SK-N-SH treated with all-trans-retinoic acid at 6 μM for 48 hours (cell line): ENCODE results near the gene FUBP3.

Experiments used
- ARNTL ChIP-seq: fragments of 450-650 bp; formaldehyde crosslinking; IDR thresholded peaks from 2 replicates; pipeline ENCODE4 v1.5.0; 2020; ENCODE audit warnings: low read depth, mild to moderate bottlenecking, moderate library complexity, borderline replicate concordance
- CREB5 ChIP-seq: fragments of 250-450 bp; sonication (Bioruptor Pico); IDR thresholded peaks from 2 replicates; pipeline ENCODE4 v1.5.1; 2020; ENCODE audit warnings: low read depth, mild to moderate bottlenecking, moderate library complexity
- CSDC2 ChIP-seq: fragments of 250-450 bp; sonication (Bioruptor Pico); IDR thresholded peaks from 2 replicates; pipeline ENCODE4 v1.5.0; 2020; ENCODE audit warnings: mild to moderate bottlenecking, moderate library complexity
- GLIS3 ChIP-seq: fragments of 250-450 bp; sonication (Bioruptor Pico); IDR thresholded peaks from 2 replicates; pipeline ENCODE4 v1.5.0; 2020; ENCODE audit warnings: mild to moderate bottlenecking, moderate library complexity
- ISL1 ChIP-seq: fragments of 250-450 bp; sonication (Bioruptor Pico); IDR thresholded peaks from 2 replicates; pipeline ENCODE4 v2.1.2; 2022; ENCODE audit warnings: mild to moderate bottlenecking, moderate library complexity
- PATZ1 ChIP-seq: fragments of 250-450 bp; sonication (Bioruptor Pico); IDR thresholded peaks from 2 replicates; pipeline ENCODE4 v1.8.0; 2020; ENCODE audit warnings: mild to moderate bottlenecking, moderate library complexity, borderline replicate concordance
- POU6F1 ChIP-seq: fragments of 250-450 bp; sonication (Bioruptor Pico); IDR thresholded peaks from 2 replicates; pipeline ENCODE4 v1.8.0; 2021; ENCODE audit warnings: low read depth, mild to moderate bottlenecking, moderate library complexity, borderline replicate concordance
- SNAI2 ChIP-seq: fragments of 250-450 bp; sonication (Bioruptor Pico); IDR thresholded peaks from 2 replicates; pipeline ENCODE4 v1.5.0; 2020; ENCODE audit warnings: mild to moderate bottlenecking, moderate library complexity
- TCF4 ChIP-seq: fragments of 250-450 bp; sonication (Bioruptor Pico); IDR thresholded peaks from 2 replicates; pipeline ENCODE4 v1.8.0; 2021; ENCODE audit warnings: mild to moderate bottlenecking, moderate library complexity, borderline replicate concordance
- ZC3H10 ChIP-seq: fragments of 250-450 bp; sonication (Bioruptor Pico); IDR thresholded peaks from 2 replicates; pipeline ENCODE4 v1.5.1; 2021; ENCODE audit warnings: mild to moderate bottlenecking, moderate library complexity
- ZFP3 ChIP-seq: fragments of 250-450 bp; sonication (Bioruptor Pico); IDR thresholded peaks from 2 replicates; pipeline ENCODE4 v1.5.0; 2020; ENCODE audit warnings: mild to moderate bottlenecking, moderate library complexity
- ZFP30 ChIP-seq: fragments of 450-650 bp; formaldehyde crosslinking; IDR thresholded peaks from 2 replicates; pipeline ENCODE4 v1.5.0; 2022; ENCODE audit warnings: mild to moderate bottlenecking, moderate library complexity
- ZNF8 ChIP-seq: fragments of 450-650 bp; formaldehyde crosslinking; IDR thresholded peaks from 2 replicates; pipeline ENCODE4 v1.5.0; 2020; ENCODE audit warnings: mild to moderate bottlenecking, moderate library complexity
- TF ChIP-seq, protein P1 (sequence below): fragments of 250-450 bp; sonication (Bioruptor Pico); IDR thresholded peaks from 2 replicates; pipeline ENCODE4 v1.5.1; 2021; ENCODE audit warnings: mild to moderate bottlenecking, moderate library complexity

GRCh38 chr9:130542457-130543228, 36.7 kb upstream of the FUBP3 start:
- TF ChIP-seq ZFP3 (CRISPR knock-in tag) = no peak
- TF ChIP-seq ZC3H10 (CRISPR knock-in tag) = no peak
- no peak for TF ChIP-seq TCF4 (CRISPR knock-in tag)
- TF ChIP-seq PATZ1 = no peak
- TF ChIP-seq CREB5 (CRISPR knock-in tag) = no peak
- TF ChIP-seq, protein P1, sequence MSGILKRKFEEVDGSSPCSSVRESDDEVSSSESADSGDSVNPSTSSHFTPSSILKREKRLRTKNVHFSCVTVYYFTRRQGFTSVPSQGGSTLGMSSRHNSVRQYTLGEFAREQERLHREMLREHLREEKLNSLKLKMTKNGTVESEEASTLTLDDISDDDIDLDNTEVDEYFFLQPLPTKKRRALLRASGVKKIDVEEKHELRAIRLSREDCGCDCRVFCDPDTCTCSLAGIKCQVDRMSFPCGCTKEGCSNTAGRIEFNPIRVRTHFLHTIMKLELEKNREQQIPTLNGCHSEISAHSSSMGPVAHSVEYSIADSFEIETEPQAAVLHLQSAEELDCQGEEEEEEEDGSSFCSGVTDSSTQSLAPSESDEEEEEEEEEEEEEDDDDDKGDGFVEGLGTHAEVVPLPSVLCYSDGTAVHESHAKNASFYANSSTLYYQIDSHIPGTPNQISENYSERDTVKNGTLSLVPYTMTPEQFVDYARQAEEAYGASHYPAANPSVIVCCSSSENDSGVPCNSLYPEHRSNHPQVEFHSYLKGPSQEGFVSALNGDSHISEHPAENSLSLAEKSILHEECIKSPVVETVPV (CRISPR knock-in tag) = no peak
- no peak for TF ChIP-seq ARNTL (CRISPR knock-in tag)
- no peak for TF ChIP-seq ZFP30
- no peak for TF ChIP-seq GLIS3 (CRISPR knock-in tag)
- TF ChIP-seq SNAI2 (CRISPR knock-in tag) = no peak
- TF ChIP-seq ZNF8 (CRISPR knock-in tag) = no peak
- no peak for TF ChIP-seq CSDC2 (CRISPR knock-in tag)
- no peak for TF ChIP-seq ISL1
- TF ChIP-seq POU6F1 = no peak
